Measurements from ENCODE around the gene PIP5K1A.
"Not testable (repeated sequence)": the region's sequence is repeated elsewhere in the genome, so short reads cannot be mapped to it uniquely, and the experiment has no call there.

The PIP5K1A gene

DNA sequence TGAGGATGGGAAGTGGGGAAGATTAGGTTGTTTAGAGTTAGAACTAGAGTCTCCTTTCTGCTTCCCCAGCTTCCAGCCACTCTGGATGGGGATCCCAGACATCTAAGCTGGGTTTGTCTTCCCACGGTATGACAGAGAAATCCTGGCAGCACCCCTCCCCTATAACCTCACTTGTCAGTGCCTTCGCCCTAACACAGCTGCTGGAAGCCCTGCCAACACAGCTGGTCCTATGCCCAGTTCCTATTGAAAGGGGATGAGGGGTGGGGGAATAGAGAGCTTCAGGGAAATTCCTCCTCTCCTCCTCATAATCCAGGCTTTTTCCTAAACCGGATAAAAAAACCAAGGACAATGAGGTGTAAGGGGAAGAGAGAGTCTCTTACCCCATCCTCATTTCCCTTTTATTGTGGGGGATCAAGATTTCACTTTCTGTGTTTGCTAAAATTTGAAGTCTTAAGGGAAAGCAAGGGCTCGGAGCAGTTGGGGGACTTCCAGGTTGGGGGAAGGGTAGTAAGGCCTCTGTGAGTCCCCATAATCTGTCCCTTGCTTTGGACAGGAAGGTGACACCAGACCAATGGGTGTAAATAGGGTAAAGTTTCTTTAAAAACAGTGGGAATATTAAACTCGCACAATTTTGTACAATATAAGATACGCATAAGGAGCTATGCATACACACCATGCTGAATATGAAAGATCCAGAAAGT lies 23.2 kb upstream of the PIP5K1A start:
- DNase-seq (ENCODE audit: extremely low read depth, low read depth): no peak

DNA sequence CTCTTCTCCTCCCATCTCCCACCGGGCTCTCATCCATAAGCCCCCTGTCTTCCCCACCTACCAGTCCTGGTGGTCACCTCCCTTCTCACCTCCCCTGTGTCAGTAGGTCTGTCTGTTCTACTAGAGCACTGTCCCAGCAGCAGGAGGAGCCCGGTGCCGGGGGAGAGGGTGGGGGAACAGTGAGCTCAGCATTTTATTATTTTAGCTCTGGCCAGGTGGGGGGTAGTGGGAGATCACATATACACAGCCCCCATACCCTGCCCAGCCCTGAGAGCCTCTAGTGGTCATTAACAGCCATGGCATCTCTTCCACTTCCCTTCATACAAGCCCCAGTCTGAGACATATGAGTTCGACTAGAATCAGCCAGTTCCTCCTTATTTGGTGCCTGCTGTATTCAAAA lies 22.5 kb upstream of the PIP5K1A start, which contains the start of gene TMOD4:
TSS of gene TMOD4 (minus strand) at position 119 of the 400 bp plus-strand sequence. CDS start 1,106 bp downstream, outside the sequence.
- no peak for DNase-seq (ENCODE audit: extremely low read depth, low read depth)
- peak; percentile 54 for TF ChIP-seq CTCF (IDR thresholded peaks at IDR 0.05; ENCODE audit: low read depth, low read length)

More for the DNA sequence above, 23.2 kb upstream of the PIP5K1A start:
- no peak for TF ChIP-seq CTCF (IDR thresholded peaks at IDR 0.05; ENCODE audit: low read depth, low read length)

DNA sequence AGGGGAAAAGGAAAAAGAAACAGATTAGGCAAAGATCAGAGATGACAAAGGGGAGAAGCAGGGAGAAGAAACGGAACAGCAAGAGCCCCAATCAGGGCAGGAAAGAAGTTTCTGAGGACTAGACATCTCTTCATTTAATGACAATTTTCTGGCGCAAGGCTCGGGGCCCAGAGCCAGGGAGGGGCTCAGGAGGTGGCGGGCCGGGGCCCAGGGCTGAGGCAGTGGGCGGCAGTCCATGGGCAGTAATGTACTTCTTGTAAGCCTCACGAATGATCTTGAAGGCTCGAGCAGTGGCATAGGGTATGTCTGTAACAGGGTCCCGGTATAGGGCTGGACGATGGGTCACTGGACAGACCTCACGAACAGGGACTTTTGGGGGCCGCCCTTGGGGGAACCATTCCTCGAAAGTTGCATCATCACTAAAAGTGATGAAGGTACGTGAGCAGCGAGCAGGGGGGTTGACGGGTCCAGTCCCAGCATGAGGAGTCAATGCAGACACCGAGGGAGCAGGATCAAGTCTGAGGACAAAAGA lies 21.8 kb upstream of the PIP5K1A start:
- TF ChIP-seq CTCF (IDR thresholded peaks at IDR 0.05; ENCODE audit: low read depth, low read length): no peak
- no peak for DNase-seq (ENCODE audit: extremely low read depth, low read depth)

- no peak for TF ChIP-seq CTCF (IDR thresholded peaks at IDR 0.05; ENCODE audit: low read depth, low read length)
- DNase-seq (ENCODE audit: extremely low read depth, low read depth): no peak
Observed at GRCh38 chr1:151184211-151184610, 14.1 kb upstream of the PIP5K1A start.

DNA sequence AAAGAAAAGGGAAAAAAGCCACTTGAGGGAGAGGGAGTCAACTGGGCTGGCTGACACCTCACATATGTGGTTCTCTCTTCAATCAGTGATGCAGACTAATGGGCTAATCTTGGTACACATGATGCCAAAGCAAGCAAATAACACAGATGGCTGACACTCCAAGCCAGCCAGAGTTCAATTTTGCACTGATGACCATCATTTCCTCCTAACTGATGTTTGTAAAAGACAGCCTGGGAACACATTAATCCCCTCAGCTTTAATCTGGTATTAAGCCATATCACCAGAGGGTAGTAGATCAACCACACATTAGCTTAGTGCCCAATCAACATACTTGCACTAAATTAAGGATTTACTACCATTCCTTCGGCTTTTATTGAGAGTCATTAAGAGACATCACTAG lies 11.1 kb upstream of the PIP5K1A start:
- TF ChIP-seq CTCF (IDR thresholded peaks at IDR 0.05; ENCODE audit: low read depth, low read length): no peak
- DNase-seq (ENCODE audit: extremely low read depth, low read depth): no peak

GRCh38 chr1:151188667-151189066 lies 9.7 kb upstream of the PIP5K1A start:
- not testable (repeated sequence) for DNase-seq (ENCODE audit: extremely low read depth, low read depth)

GRCh38 chr1:151189637-151190445 lies 8.5 kb upstream of the PIP5K1A start, which contains the start of gene VPS72:
Gene VPS72, minus strand, starts transcription at chr1:151190197. Its CDS starts 76 bp downstream, at chr1:151190121.
- peak; percentile 72 for DNase-seq (ENCODE audit: extremely low read depth, low read depth)
- TF ChIP-seq CTCF (IDR thresholded peaks at IDR 0.05; ENCODE audit: low read depth, low read length): no peak
